Glutamatergic neuron (in vitro differentiated cells): ENCODE results near the gene MAB21L4. TPM values are rescaled to one million over a fixed set of nuclear protein-coding genes. Genes with fewer than 3 reads are reported as not detected.

Source experiments
- DNase-seq: peaks from one replicate; pipeline ENCODE4 v3.0.0; 2022
- H3K27ac Mint-ChIP-seq: one replicate; pipeline ENCODE4 v1.8.0; 2020; ENCODE audit warnings: mild to moderate bottlenecking, mixed read lengths, inconsistent platforms; ENCODE audit not compliant: unreplicated experiment
- H3K27me3 Mint-ChIP-seq: one replicate; pipeline ENCODE4 v1.8.0; 2020; ENCODE audit warnings: mild to moderate bottlenecking, moderate library complexity, mixed read lengths, inconsistent platforms; ENCODE audit not compliant: unreplicated experiment
- H3K36me3 Mint-ChIP-seq: one replicate; pipeline ENCODE4 v1.8.0; 2020; ENCODE audit warnings: mild to moderate bottlenecking, mixed read lengths, inconsistent platforms; ENCODE audit not compliant: unreplicated experiment
- H3K4me1 Mint-ChIP-seq: one replicate; pipeline ENCODE4 v1.8.0; 2020; ENCODE audit warnings: mild to moderate bottlenecking, low read depth, mixed read lengths, inconsistent platforms; ENCODE audit not compliant: unreplicated experiment
- H3K4me3 Mint-ChIP-seq: one replicate; pipeline ENCODE4 v1.8.0; 2020; ENCODE audit warnings: mild to moderate bottlenecking, mixed read lengths, inconsistent platforms; ENCODE audit not compliant: unreplicated experiment
- H3K9me3 Mint-ChIP-seq: one replicate; pipeline ENCODE4 v1.8.0; 2020; ENCODE audit warnings: mild to moderate bottlenecking, moderate library complexity, mixed read lengths, inconsistent platforms; ENCODE audit not compliant: unreplicated experiment
- CTCF ChIP-seq: fragments of 200-600 bp; sonication (generic); IDR thresholded peaks from one replicate; pipeline ENCODE4 v1.5.0; 2021; ENCODE audit not compliant: partially characterized antibody, unreplicated experiment
- total RNA-seq: library from RNA; stranded (reverse); fragmentation: NEBNext Ultra II Directional; extraction: Animal tissue kit (Norgen Biotek cat#: 25700); gene quantifications from one replicate; pipeline ENCODE4 v1.2.1, GENCODE V29; 2021; ENCODE audit not compliant: unreplicated experiment

Gene MAB21L4
- total RNA-seq, 1 donor from 2014 or later = not detected

DNA sequence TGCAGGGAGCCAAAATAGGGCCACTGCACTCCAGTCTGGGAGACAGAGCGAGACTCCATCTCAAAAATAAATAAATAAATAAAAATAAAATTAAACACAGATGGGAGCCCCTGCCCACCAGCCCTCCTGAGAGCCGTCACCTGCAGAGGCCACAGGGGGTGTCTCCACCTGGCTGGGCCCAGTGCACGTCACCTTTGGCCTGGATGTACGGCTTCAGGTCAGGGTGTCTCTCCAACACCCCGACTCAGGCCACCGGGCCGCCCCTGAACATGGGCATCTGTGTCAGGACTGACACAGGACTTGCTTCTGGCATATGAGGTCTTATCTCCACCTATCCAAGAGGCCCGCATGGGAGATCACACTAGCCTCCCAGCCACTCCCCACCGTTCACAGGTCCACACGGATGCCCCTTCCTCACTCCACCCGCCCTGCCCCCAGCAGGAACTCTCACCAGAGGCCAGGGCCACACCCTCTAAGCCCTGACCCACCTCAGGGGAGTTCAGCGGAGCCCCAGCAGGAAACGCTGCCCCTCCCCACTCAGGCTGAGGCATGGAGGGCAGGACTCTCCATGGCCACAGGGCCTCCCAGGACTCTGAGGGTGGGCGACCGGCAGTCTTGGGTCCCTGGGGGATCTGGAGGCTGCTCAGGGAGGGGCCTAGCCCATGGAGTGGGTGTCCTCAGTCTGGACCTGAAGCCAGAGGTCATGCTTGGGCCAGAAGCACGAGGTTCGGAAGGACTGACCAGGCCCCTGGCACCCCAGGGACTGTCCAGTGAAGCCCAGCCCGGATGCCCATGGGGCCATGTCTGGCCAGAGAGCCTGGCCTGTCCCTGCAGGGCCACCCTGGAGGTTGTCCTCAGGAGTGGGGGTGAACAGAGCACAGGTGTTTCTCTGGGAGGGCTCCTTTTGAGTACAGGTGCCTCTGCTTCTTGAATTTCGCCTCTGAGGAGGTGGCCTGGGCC lies 8.5 kb upstream of the MAB21L4 start:
- Mint-ChIP-seq H3K36me3 (no peaks in the 10 kb centered on the region), H3K4me1 (no peaks in the 10 kb centered on the region), H3K27ac (no peak overlapping the region), H3K9me3 (peaks cover 9% of the 10 kb centered on the region), H3K4me3 (no peak overlapping the region), H3K27me3 (peaks cover 2% of the 10 kb centered on the region)
- TF ChIP-seq CTCF = no peak
- DNase-seq = peak; percentile 22

DNA sequence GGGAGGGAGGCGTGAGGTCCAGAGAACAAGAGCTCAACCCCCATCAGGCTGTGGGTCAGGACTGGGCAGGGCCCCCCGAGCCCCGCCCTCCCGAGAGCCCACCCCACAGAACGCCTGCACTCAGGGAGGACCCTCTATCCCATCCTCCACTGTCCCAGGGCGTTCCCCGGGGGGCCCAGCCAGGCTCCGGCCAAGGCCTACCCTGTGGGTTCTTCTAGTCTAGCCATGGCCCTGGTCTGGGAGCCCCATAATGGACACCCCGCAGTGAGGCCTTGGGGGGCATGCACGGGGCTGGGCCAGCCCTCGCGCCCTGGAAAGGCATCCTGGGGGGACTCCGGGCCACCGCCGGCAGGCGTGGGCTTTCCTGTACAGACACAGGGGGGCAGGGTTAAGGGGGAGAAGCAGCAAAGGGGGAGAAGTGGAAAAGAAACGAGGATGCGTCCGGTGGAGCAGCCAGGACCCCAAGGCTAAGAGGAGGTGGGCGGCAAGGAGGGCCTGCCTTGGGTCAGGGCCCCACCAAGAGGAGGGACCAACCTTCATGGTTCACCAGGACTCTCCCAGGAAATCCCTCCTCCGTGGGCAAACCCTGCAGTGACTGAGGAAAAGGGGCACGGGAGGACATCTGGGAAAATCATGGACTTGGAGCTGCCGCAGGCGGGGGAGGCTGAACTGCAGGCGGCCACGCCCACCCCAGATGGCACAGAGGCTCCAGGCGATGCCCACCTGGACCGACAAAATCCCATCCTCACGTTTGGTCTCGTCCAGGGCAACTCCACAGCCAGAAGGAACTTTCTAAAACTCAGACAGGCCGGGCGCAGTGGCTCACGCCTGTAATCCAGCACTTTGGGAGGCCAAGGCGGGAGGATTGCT lies 7.5 kb upstream of the MAB21L4 start:
- Mint-ChIP-seq H3K9me3 (peaks cover 9% of the 10 kb centered on the region), H3K27ac (no peak overlapping the region), H3K4me3 (no peak overlapping the region), H3K4me1 (no peaks in the 10 kb centered on the region), H3K27me3 (peaks cover 2% of the 10 kb centered on the region), H3K36me3 (no peaks in the 10 kb centered on the region)
- TF ChIP-seq CTCF = no peak
- peak; percentile 12 for DNase-seq

- H3K36me3 Mint-ChIP-seq = no peaks in the 10 kb centered on the region
- no peaks in the 10 kb centered on the region for H3K4me1 Mint-ChIP-seq
Measured at GRCh38 chr2:240902615-240903041, 6.7 kb upstream of the MAB21L4 start.

GRCh38 chr2:240901986-240902614 lies 6.1 kb upstream of the MAB21L4 start:
- no peak for TF ChIP-seq CTCF
- peaks cover 7% of the 10 kb centered on the region for H3K9me3 Mint-ChIP-seq

More at GRCh38 chr2:240902615-240903041, 6.7 kb upstream of the MAB21L4 start:
- no peak for TF ChIP-seq CTCF
- Mint-ChIP-seq H3K27ac (no peak overlapping the region), H3K9me3 (peaks cover 9% of the 10 kb centered on the region), H3K27me3 (peaks cover 2% of the 10 kb centered on the region), H3K4me3 (no peak overlapping the region)
- DNase-seq = peak; percentile 12

More at GRCh38 chr2:240901986-240902614, 6.1 kb upstream of the MAB21L4 start:
- peak; percentile 12 for DNase-seq
- Mint-ChIP-seq H3K36me3 (no peaks in the 10 kb centered on the region), H3K27ac (no peak overlapping the region), H3K4me1 (no peaks in the 10 kb centered on the region), H3K4me3 (no peak overlapping the region), H3K27me3 (peaks cover 2% of the 10 kb centered on the region)
